Stomach (tissue), 4 donors: ENCODE data around the gene NAP1L4.

ENCODE experiments used
- CTCF ChIP-seq, 7 experiments: fragments of 450-650 bp in 4 of 7; fragments of 200-600 bp in 3 of 7; sonication (generic) in 3 of 7; IDR thresholded peaks; one replicate each; pipeline ENCODE4 v1.5.1; 2016 to 2019; ENCODE audit warnings: antibody characterized with exemption in 7 of 7, control low read depth in 2 of 7, mild to moderate bottlenecking in 1 of 7
- POLR2AphosphoS5 ChIP-seq, 3 donors: sonication (generic); formaldehyde crosslinking; IDR thresholded peaks; one replicate each; pipeline ENCODE4 v1.6.1; 2016; ENCODE audit warnings: antibody characterized with exemption in 3 of 3

DNA sequence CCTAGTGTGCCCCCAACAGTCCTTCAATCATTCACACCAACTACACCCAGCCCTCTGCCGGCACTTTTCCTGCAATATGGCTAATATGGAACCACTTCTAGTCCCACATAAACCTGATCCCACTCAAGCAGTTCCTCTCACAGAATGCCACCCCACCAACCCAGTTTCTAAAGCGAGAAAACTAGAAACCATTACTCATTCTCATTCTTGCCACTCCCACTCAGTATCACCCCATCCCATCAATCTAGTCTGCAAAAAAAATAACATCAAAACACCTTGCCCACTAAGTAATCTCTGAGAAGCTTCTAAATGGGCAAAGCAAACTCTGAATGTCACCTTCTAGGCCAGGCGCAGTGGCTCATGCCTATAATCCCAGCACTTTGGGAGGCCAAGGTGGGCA is 17.9 kb downstream of the NAP1L4 start:
- TF ChIP-seq CTCF (IDR thresholded peaks at IDR 0.05) (no peak), POLR2AphosphoS5 (IDR thresholded peaks at IDR 0.05) (no peak)
